Sigmoid colon (tissue), 4 donors: Measurements from ENCODE around the gene PCBP3.

Experiments used
- POLR2A ChIP-seq, 2 donors: fragments of 450-650 bp; IDR thresholded peaks; one replicate each; pipeline ENCODE4 v1.6.1; 2016; ENCODE audit warnings: antibody characterized with exemption in 2 of 2, mild to moderate bottlenecking in 2 of 2, moderate library complexity in 2 of 2
- POLR2AphosphoS5 ChIP-seq, 4 donors: sonication (generic); formaldehyde crosslinking; IDR thresholded peaks; one replicate each; pipeline ENCODE4 v1.6.1; 2017; ENCODE audit warnings: antibody characterized with exemption in 4 of 4
- TF ChIP-seq, protein P1 (sequence below), 4 experiments: fragments of 450-650 bp in 3 of 4; fragments of 200-600 bp in 1 of 4; IDR thresholded peaks; one replicate each; pipeline ENCODE4 v1.5.1; 2016 to 2019; ENCODE audit warnings: antibody characterized with exemption in 4 of 4, mild to moderate bottlenecking in 3 of 4, moderate library complexity in 2 of 4

- TF ChIP-seq POLR2AphosphoS5 (IDR thresholded peaks at IDR 0.05) (no peak), POLR2A (IDR thresholded peaks at IDR 0.05) (no peak)
- TF ChIP-seq, protein P1, sequence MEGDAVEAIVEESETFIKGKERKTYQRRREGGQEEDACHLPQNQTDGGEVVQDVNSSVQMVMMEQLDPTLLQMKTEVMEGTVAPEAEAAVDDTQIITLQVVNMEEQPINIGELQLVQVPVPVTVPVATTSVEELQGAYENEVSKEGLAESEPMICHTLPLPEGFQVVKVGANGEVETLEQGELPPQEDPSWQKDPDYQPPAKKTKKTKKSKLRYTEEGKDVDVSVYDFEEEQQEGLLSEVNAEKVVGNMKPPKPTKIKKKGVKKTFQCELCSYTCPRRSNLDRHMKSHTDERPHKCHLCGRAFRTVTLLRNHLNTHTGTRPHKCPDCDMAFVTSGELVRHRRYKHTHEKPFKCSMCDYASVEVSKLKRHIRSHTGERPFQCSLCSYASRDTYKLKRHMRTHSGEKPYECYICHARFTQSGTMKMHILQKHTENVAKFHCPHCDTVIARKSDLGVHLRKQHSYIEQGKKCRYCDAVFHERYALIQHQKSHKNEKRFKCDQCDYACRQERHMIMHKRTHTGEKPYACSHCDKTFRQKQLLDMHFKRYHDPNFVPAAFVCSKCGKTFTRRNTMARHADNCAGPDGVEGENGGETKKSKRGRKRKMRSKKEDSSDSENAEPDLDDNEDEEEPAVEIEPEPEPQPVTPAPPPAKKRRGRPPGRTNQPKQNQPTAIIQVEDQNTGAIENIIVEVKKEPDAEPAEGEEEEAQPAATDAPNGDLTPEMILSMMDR (IDR thresholded peaks at IDR 0.05) = no peak
Observed at GRCh38 chr21:45825219-45825618, 181.7 kb downstream of the PCBP3 start.
